GM23248 (cell line): Measurements from ENCODE around the gene RNF121. TPM values are rescaled to one million over a fixed set of nuclear protein-coding genes. Genes with fewer than 3 reads are reported as not detected.
A peak's percentile ranks its signal among the peaks of the same experiment; 100 is the strongest.

ENCODE experiments used
- DNase-seq: peaks from one replicate; pipeline ENCODE4 v3.0.0-alpha.2; 2015
- H2AFZ ChIP-seq: fragments of 200-600 bp; sonication (generic); 2 replicates; pipeline ENCODE4 v1.6.1; 2016; ENCODE audit warnings: antibody characterized with exemption
- H3F3A ChIP-seq: fragments of 200-600 bp; sonication (generic); 2 replicates; pipeline ENCODE4 v1.6.1; 2016; ENCODE audit warnings: mild to moderate bottlenecking, antibody characterized with exemption, mixed run types; ENCODE audit not compliant: insufficient read depth
- H3K27ac ChIP-seq: fragments of 200-600 bp; sonication (generic); 2 replicates; pipeline ENCODE4 v1.5.1; 2016; ENCODE audit warnings: mild to moderate bottlenecking
- H3K27me3 ChIP-seq: fragments of 200-600 bp; sonication (generic); replicated peaks from 2 replicates; pipeline ENCODE4 v1.6.1; 2016; ENCODE audit warnings: mild to moderate bottlenecking; ENCODE audit not compliant: insufficient read depth
- H3K36me3 ChIP-seq: fragments of 200-600 bp; sonication (generic); 2 replicates; pipeline ENCODE4 v1.6.1; 2016; ENCODE audit warnings: low read depth, mild to moderate bottlenecking
- H3K4me1 ChIP-seq: fragments of 200-600 bp; sonication (generic); 2 replicates; pipeline ENCODE4 v1.6.1; 2016; ENCODE audit warnings: mild to moderate bottlenecking; ENCODE audit not compliant: insufficient read depth
- H3K4me2 ChIP-seq: fragments of 200-600 bp; sonication (generic); one replicate; pipeline ENCODE4 v1.6.1; 2016; ENCODE audit warnings: mild to moderate bottlenecking; ENCODE audit not compliant: unreplicated experiment
- H3K4me3 ChIP-seq: fragments of 200-600 bp; sonication (generic); 2 replicates; pipeline ENCODE4 v1.5.1; 2016; ENCODE audit warnings: mild to moderate bottlenecking
- H3K79me2 ChIP-seq: fragments of 200-600 bp; sonication (generic); 2 replicates; pipeline ENCODE4 v1.6.1; 2016; ENCODE audit warnings: mild to moderate bottlenecking; ENCODE audit not compliant: insufficient read depth
- H3K9ac ChIP-seq: fragments of 200-600 bp; sonication (generic); 2 replicates; pipeline ENCODE4 v1.6.1; 2016; ENCODE audit warnings: mild to moderate bottlenecking
- H3K9me2 ChIP-seq: fragments of 200-600 bp; sonication (generic); 2 replicates; pipeline ENCODE4 v1.6.1; 2016; ENCODE audit warnings: mixed run types, mild to moderate bottlenecking, moderate library complexity; ENCODE audit not compliant: insufficient read depth
- H3K9me3 ChIP-seq: fragments of 200-600 bp; sonication (generic); one replicate; pipeline ENCODE4 v1.6.1; 2017; ENCODE audit warnings: low read depth
- H4K20me1 ChIP-seq: fragments of 200-600 bp; sonication (generic); 2 replicates; pipeline ENCODE4 v1.6.0; 2016; ENCODE audit not compliant: insufficient read depth
- EZH2 ChIP-seq: fragments of 200-600 bp; sonication (generic); IDR thresholded peaks from 2 replicates; pipeline ENCODE4 v1.6.1; 2018; ENCODE audit warnings: antibody characterized with exemption, mild to moderate bottlenecking; ENCODE audit not compliant: insufficient read depth, poor library complexity, severe bottlenecking
- EZH2phosphoT487 ChIP-seq: fragments of 200-600 bp; sonication (generic); IDR thresholded peaks from 2 replicates; pipeline ENCODE4 v1.6.1; 2018; ENCODE audit warnings: antibody characterized with exemption, moderate library complexity, mild to moderate bottlenecking, low read depth; ENCODE audit not compliant: insufficient read depth
- WGBS, 2 experiments: methylation state at CpG; one replicate each; pipeline ENCODE4 v1.1.6; 2015 to 2017; ENCODE audit warnings: low lambda C conversion rate in 2 of 2, low coverage in 1 of 2; ENCODE audit errors: missing lambda C conversion rate in 2 of 2; 5-methylcytosine and 5-hydroxymethylcytosine counted together
- in situ Hi-C: fragments of 300-500 bp; cut with MboI; formaldehyde crosslinking; loops from 2 replicates; pipeline ENCODE4 v1.15.0; 2020
- polyA plus RNA-seq: library from polyadenylated mRNA; unstranded; fragments of >200 nt; fragmentation: Nextera tagmentation; extraction: Ambion mirVana; gene quantifications from 2 replicates; pipeline ENCODE4 v1.2.1, GENCODE V29; 2016
- total RNA-seq: library from RNA; depleted of rRNA; stranded (reverse); fragments of >200 nt; shearing (Covaris generic); gene quantifications from 2 replicates; pipeline ENCODE4 v1.2.3, GENCODE V29; 2014

RNF121 gene
- total and polyA plus RNA-seq, 2 experiments from 2014 or later, result 19.9 to 20.3 TPM

DNA sequence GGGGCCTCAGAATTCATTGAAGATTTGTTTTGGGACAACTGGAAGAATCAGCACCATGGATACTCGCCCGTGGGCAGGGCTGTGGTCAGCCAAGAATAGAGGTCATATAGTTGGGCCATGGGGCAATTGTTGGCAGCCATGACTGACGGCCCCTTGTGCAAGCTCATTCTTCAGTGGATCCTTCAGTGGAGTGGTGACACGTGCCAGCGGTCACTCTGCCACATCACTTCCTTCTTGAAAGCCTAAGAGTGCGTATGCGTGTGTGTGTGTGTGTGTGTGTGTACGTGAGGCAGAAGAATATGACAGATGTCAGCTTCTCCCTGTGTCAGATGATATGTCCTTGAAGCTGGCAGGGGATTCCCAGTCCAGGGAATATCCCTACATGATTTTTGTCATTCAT, 68.1 kb downstream of the RNF121 start:
- Histone ChIP-seq H3K9me2 (no peaks in the 10 kb centered on the region), H3K9ac (no peak overlapping the region), H3K36me3 (no peaks in the 10 kb centered on the region), H2AFZ (no peak overlapping the region), H3K9me3 (no peaks in the 10 kb centered on the region), H4K20me1 (no peaks in the 10 kb centered on the region), H3K79me2 (no peaks in the 10 kb centered on the region), H3K27me3 (no peaks in the 10 kb centered on the region), H3K4me2 (no peak overlapping the region), H3K27ac (no peak overlapping the region), H3K4me3 (no peak overlapping the region), H3F3A (peaks cover 3% of the 10 kb centered on the region; the same call in 1 of the 2 replicates), H3K4me1 (no peaks in the 10 kb centered on the region)
- no peak for DNase-seq
- no peak for TF ChIP-seq EZH2phosphoT487
- no peak for TF ChIP-seq EZH2
- WGBS, 2 experiments, result 77 to 82% methylated on average over 8 of the region's 8 CpGs
- in situ Hi-C loops, result no loop called here

- H3K9me2 ChIP-seq, result no peaks in the 10 kb centered on the region
- DNase-seq, result no peak
- no peaks in the 10 kb centered on the region for H3K79me2 ChIP-seq
- H3K27me3 ChIP-seq, result no peaks in the 10 kb centered on the region
- H3F3A ChIP-seq, result peaks cover 10% of the 10 kb centered on the region
- no peak overlapping the region for H3K4me3 ChIP-seq
- no peak overlapping the region for H2AFZ ChIP-seq
- no peak overlapping the region for H3K9ac ChIP-seq
- no peak for TF ChIP-seq EZH2
- no peak for TF ChIP-seq EZH2phosphoT487
- in situ Hi-C loops, result no loop called here
- no peaks in the 10 kb centered on the region for H3K36me3 ChIP-seq
- H4K20me1 ChIP-seq, result no peaks in the 10 kb centered on the region
- no peak overlapping the region for H3K4me2 ChIP-seq
- no peaks in the 10 kb centered on the region for H3K9me3 ChIP-seq
- 91 to 92% methylated on average over 3 of the region's 3 CpGs for WGBS, 2 experiments
- no peaks in the 10 kb centered on the region for H3K4me1 ChIP-seq
- no peak overlapping the region for H3K27ac ChIP-seq
Observed at GRCh38 chr11:71997594-71997993, 68.7 kb downstream of the RNF121 start.

DNA sequence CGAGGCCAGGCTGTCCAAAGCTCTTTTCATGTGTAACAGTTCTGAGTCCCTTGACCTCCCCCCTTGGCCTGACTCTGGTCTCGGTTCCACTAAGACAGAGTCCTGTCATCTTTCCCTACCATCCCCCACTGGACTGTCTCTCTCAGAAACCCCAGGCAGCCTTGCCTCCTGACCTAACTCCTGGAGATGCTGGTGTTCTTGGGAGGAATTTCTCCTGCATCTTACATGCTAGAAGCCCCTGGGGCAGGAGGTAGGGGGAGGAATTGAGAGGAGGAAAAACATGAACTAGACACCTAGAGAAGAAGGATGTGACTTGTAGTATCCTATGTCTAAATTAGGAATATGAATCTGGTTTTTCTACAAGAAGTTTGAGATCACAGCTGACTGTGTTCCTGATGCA, 69.2 kb downstream of the RNF121 start:
- no peak overlapping the region for H3K4me3 ChIP-seq
- no peaks in the 10 kb centered on the region for H3K9me3 ChIP-seq
- no peaks in the 10 kb centered on the region for H3K36me3 ChIP-seq
- H3K27me3 ChIP-seq, result no peaks in the 10 kb centered on the region
- no peak overlapping the region for H3K27ac ChIP-seq
- peaks cover 14% of the 10 kb centered on the region for H3F3A ChIP-seq
- no peaks in the 10 kb centered on the region for H4K20me1 ChIP-seq
- no peak overlapping the region for H3K9ac ChIP-seq
- no peak overlapping the region for H2AFZ ChIP-seq
- no peaks in the 10 kb centered on the region for H3K79me2 ChIP-seq
- WGBS, 2 experiments, result 96 to 97% methylated on average over 2 of the region's 2 CpGs
- in situ Hi-C loops, result no loop called here
- TF ChIP-seq EZH2phosphoT487 (no peak), EZH2 (no peak)
- H3K4me1 ChIP-seq, result no peaks in the 10 kb centered on the region
- H3K4me2 ChIP-seq, result no peak overlapping the region
- no peak for DNase-seq
- no peaks in the 10 kb centered on the region for H3K9me2 ChIP-seq

GRCh38 chr11:71998649-71999310, 69.9 kb downstream of the RNF121 start, which contains the start of gene IL18BP:
IL18BP (plus strand) TSS chr11:71998909; CDS start chr11:71999985, 1,076 bp downstream.
- H3K4me3 ChIP-seq, result peak within 1 kb of the TSS; percentile 24; the same call in 1 of the 2 replicates
- TF ChIP-seq EZH2phosphoT487 (no peak), EZH2 (no peak)
- H3F3A ChIP-seq, result peaks cover 14% of the 10 kb centered on the region
- H2AFZ ChIP-seq, result no peak within 1 kb of the TSS
- WGBS, 2 experiments, result 65 to 69% methylated on average over 11 of the region's 11 CpGs
- H3K79me2 ChIP-seq, result no peaks in the 10 kb centered on the region
- H4K20me1 ChIP-seq, result no peaks in the 10 kb centered on the region
- no peak for DNase-seq
- H3K27ac ChIP-seq, result no peak within 1 kb of the TSS
- H3K9ac ChIP-seq, result peak within 1 kb of the TSS; percentile 34; the same call in 1 of the 2 replicates
- in situ Hi-C loops, result no loop called here
- no peaks in the 10 kb centered on the region for H3K9me3 ChIP-seq
- H3K9me2 ChIP-seq, result no peaks in the 10 kb centered on the region
- no peaks in the 10 kb centered on the region for H3K4me1 ChIP-seq
- H3K4me2 ChIP-seq, result peak within 1 kb of the TSS; percentile 44
- no peaks in the 10 kb centered on the region for H3K27me3 ChIP-seq
- H3K36me3 ChIP-seq, result no peaks in the 10 kb centered on the region
